Stimulated activated naive CD8-positive, alpha-beta T cell treated with anti-CD3 and anti-CD28 coated beads, Interleukin-15, Interleukin-2, amounts not matched to agents 100 U/mL and 50 U/mL, for 24 hours (primary cell): ENCODE data around the gene SHROOM1.

Source experiments
- ATAC-seq: fragments of 150-1000 bp; cut with Tn5 transposase; one replicate; pipeline ENCODE4 v1.10.0; 2021
- DNase-seq: peaks from one replicate; pipeline ENCODE4 v3.0.0; 2021

The SHROOM1 gene

DNA sequence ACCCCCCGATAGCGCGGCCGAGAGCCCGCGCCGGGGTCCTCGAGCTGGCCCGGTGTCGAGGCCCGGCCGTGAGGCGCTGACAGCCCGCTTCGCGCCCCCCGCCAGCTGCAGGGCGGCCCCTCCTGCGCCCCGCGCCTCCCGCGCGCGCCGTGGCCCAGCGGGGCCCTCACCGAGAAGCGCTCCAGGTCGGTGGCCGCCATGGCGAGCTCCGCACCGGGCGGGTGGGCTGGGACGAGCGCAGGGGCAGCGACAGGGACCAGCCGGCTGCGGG, 53.6 kb downstream of the SHROOM1 start:
- ATAC-seq (no peak), DNase-seq (no peak)

DNA sequence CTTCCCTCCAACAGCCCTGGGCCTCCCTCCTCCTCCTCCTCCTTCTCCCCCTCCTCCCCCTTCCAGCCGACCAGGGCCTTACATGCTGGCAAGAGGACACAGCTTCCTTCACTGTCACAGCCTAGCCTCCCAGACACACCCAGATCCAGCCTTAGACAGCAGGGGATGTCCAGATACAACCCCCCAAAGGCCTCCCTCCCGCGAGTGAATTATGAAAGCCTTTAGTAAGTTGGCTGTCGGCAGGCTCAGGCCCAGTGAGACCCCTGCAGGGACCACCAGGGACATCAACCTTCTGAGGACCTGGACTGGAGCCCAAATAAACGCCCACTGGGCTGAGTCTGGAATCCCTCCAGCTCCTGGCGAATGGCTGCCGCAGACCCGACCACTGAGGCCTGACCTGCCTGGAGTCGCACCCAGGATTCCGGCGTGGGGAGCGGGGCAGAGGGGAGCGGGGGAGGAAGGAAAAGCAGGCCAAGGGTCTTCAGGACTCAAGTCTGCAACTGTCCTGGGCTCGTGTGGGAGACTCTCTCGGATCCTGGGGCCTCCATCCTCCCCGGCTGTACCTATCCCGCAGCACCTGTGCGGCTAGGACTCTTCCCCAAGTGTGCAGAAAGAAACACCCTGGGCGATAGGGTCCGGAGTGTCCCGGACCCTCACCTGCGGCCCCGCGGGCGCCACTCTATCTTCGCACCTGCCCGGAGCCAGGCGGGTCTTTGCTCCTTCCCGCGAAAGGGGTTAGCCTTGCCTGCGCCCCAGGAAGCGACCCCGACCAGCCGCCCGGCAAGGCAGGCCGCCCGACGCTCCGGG, 54.1 kb downstream of the SHROOM1 start:
- ATAC-seq (no peak), DNase-seq (peak; percentile 15)

DNA sequence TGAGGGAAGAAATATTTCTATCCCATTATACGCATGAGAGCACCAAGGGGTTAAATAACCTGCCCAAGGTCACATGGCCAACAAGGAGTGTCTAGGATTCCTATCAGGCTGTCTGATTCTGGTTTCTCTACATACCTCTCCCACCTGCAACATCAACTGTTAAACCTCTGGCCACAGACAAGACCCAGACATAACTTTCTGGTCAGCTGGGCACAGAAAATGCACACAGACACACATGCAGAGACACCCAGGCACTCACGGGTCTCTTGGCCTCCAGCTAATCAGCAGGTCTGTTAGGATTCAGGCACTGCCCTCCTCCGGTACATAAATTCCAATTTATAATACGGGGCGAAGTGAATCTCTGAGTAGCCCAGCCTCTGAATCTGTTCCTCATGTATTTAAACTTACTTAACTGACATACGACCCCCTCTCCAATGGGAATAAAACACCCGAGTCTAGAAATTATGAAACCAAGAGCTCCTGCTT, 54.9 kb downstream of the SHROOM1 start:
- ATAC-seq (no peak), DNase-seq (no peak)

DNA sequence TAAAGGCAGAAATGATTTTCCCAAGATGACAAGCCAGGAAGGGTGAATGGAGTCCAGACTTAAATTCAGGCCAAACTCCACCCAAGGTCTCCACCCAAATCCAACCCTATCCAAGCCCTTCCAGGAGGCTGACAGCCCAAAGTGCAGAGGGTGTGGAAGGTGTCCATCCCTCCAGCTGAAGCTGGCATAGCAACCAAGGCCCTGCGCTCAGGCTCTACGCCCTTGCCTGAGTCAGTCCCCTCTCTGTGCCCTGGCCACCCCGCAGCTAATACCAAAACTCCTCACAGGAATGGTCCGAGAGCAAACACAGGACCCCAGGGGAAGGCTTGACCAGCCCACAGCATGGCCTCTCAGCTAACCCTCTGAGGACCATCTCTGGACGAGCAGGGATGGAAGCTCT, 55.6 kb downstream of the SHROOM1 start:
- ATAC-seq = no peak
- DNase-seq = no peak

DNA sequence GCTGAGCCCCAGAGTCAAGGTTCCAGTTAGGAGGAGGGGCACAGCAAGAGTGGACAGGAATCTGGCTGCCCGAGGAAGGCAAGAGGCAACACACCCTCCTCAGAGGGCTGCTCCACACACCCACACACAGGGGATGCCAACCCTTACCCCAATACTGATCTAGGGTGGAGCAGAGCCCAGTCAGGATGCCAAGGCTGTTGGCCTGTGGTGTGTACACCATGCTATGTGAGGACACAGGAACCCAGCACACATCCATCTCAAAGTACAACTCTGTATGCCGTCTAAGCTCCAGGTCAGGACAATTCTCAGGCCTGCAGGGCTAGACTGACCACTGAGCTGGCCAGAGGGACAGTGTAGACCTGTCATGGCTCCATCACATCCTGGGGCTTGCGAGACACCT, 56.0 kb downstream of the SHROOM1 start:
- DNase-seq = no peak
- ATAC-seq = no peak

DNA sequence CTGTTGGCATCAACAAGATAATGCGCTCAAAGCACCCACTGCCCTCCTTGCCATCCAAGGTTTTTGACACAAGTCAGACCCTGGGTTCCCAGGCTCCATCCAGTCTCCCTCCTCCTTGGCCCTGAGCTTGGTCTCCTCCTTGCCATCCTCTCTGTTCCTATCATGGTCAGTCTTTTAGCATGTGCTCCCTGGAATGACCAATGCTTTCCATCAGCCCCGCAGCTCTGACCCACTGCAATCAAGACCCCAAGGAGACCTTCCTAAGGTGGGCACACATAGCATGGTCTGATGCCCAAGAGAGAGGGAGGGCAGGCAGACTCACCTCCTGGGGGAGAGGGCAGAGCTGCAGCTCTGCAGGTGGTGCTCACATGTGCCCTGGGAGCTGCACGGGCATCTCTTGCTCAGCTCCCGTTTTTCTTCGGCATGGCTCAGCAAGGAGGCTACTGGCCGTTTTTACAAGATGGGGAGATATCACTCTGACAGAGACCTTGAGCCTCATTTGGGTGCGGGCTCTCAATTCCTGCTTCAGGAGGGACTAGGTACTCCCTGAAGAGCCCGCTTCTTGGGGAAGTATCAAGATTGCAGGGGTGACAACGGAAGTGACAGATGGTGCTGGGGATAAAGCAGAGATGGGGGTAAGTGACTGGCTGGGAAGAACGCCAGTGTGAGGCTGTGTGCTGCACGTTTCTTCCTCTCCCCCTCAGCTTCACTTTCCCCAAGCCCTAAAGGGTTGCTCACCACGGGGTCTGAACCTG, 56.7 kb downstream of the SHROOM1 start:
- no peak for ATAC-seq

DNA sequence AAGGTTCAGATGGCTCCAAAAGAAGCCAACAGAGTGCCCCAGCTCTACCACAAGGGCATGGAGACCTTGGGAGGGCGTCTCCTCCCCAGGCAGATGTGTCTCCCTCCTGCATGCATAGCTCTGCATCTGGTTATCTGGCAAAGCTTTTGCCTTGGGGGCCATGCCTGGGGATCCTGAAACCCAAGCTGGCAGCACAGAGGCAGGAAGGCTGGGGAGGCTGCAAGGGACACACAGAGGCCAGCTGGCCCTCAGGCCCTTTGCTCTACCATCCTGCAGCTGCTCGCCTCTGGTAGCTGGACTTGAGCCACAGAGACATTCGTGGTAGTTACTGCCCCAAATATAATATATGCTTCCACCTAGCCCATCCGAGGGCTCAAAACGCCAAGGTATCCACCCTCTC, 57.3 kb downstream of the SHROOM1 start:
- DNase-seq (no peak), ATAC-seq (no peak)

More for the DNA sequence above, 56.7 kb downstream of the SHROOM1 start:
- DNase-seq = no peak

DNA sequence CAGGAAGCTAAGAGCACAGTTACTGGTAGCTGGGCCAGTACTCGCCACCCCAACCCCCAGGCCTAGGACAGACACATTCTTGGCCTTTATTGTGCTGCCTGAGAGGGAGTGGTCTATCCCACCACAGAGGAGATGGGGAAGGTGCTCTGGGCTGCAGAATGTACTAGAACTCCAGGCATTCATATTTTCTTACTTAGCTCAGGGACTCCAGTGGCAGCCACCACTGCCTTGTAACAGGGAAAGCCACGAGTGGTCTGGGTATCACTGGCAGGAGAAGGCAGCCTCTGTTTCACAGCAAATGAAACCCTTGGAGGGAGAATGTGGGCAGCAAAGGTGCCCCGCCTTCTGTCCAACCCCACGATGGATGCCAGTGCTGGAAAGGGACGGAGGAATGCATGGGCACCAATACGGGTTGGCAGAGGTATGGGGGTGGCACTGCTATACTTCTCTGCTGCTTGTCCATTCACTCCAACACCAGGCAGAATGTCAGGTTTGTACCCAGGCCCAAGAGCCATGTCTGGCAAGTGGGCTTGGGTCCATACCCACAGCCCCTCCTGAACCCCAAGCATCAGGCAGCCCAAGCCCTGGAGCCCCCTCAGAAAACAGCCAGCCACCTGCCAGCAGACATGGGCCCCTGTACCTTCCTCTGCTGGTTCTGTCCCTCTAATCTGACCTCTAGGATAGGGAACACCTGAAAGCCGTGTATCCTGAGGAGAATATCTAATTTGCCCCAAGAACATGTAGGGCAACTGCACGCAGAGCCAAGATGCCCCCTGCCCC, 58.0 kb downstream of the SHROOM1 start:
- ATAC-seq (no peak), DNase-seq (no peak)
